Daoy (cell line): Measurements from ENCODE around the gene CDAN1. TPM values are rescaled to one million over a fixed set of nuclear protein-coding genes. Genes with fewer than 3 reads are reported as not detected.
"Not testable (repeated sequence)": the region's sequence is repeated elsewhere in the genome, so short reads cannot be mapped to it uniquely, and the experiment has no call there.

Experiments
- DNase-seq: peaks from one replicate; pipeline ENCODE4 v3.0.0-alpha.2; 2015; ENCODE audit warnings: low read depth
- total RNA-seq: library from RNA; depleted of rRNA; stranded (reverse); fragments of >200 nt; shearing (Covaris generic); gene quantifications from 2 replicates; pipeline ENCODE4 v1.2.3, GENCODE V29; 2014; rRNA removed

Gene CDAN1, protein sequence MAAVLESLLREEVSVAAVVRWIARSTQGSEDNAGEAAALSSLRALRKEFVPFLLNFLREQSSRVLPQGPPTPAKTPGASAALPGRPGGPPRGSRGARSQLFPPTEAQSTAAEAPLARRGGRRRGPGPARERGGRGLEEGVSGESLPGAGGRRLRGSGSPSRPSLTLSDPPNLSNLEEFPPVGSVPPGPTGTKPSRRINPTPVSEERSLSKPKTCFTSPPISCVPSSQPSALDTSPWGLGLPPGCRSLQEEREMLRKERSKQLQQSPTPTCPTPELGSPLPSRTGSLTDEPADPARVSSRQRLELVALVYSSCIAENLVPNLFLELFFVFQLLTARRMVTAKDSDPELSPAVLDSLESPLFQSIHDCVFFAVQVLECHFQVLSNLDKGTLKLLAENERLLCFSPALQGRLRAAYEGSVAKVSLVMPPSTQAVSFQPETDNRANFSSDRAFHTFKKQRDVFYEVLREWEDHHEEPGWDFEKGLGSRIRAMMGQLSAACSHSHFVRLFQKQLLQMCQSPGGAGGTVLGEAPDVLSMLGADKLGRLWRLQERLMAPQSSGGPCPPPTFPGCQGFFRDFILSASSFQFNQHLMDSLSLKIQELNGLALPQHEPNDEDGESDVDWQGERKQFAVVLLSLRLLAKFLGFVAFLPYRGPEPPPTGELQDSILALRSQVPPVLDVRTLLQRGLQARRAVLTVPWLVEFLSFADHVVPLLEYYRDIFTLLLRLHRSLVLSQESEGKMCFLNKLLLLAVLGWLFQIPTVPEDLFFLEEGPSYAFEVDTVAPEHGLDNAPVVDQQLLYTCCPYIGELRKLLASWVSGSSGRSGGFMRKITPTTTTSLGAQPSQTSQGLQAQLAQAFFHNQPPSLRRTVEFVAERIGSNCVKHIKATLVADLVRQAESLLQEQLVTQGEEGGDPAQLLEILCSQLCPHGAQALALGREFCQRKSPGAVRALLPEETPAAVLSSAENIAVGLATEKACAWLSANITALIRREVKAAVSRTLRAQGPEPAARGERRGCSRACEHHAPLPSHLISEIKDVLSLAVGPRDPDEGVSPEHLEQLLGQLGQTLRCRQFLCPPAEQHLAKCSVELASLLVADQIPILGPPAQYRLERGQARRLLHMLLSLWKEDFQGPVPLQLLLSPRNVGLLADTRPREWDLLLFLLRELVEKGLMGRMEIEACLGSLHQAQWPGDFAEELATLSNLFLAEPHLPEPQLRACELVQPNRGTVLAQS
- total RNA-seq: 15.3 and 17.7 TPM in 2 replicates

DNA sequence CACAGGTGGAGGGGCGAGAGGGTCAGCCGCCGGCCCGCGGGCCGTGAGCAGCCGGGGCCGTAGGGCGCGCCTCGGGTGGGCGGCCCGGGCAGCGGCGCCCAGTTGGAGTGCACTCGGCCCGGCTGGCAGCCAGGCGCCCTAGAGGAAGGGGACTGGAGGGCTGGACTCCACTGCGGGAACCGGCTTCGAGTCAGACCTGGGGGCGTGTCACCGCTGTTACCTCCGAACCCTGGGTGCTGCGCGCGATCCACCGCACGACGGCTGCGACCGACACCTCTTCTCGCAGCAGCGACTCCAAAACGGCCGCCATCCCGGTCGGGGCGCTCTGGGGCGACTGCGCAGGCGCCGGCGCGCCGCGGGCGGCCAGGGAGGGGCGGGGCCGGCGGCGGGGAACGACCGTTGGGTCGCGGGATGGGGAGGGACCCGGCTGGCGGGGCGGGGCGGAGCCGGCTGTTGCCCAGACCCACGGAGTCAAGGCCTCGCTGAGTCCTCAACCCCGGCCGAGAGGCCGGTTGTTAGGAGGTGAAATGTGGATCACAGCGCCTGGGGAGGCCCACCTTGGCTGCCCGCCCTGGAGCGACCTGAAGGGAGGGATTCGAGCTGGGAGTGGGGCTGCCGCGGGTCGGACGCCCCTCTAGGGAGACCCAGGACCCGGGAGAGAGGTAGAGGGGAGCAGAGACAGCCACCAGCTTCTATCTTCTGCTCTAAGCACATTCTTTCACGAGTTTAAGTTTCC, at the start of gene CDAN1:
TSS of gene CDAN1 (minus strand) at position 336 of the 736 bp plus-strand sequence. CDS start at position 310, 26 bp downstream.
- peak; percentile 92 for DNase-seq

DNA sequence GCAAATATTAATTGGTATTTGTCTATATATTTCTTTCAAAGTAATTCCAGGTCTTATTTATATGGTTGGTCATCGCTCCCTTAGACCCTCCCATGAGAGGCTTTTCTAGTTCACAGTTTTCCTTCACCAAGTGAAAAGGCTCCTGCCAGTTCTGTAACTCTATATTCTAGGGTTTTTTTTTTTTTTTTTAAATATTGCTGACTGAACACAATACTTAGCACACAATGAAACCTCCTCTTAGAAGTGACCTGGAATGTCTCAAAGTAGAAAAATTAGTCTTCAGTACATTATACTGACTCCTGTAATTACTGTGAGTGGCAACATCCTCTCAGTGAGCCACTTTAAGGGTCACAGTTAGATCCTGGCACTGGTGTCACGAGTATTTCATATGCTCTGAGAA, 48.6 kb upstream of the CDAN1 start:
- DNase-seq: no peak

DNA sequence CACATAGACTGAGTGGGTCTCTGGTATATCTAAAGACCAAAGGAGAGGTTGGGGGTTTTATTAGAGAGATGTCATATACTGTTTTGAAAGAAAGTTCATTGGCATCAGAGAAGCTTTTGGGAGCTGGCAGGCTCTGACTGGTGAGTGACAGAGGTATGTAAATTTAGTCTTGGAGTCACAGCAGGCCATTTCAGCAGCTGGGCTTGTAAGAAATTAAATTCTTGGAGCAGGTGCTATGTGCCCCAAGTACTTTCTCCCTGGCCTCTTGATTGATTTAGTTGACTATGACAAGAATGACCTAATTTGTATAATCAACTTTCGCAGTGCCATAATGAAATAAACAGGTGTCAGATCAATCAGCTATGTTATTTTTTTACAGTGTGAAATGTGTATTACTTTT, 47.8 kb upstream of the CDAN1 start:
- DNase-seq: no peak

DNA sequence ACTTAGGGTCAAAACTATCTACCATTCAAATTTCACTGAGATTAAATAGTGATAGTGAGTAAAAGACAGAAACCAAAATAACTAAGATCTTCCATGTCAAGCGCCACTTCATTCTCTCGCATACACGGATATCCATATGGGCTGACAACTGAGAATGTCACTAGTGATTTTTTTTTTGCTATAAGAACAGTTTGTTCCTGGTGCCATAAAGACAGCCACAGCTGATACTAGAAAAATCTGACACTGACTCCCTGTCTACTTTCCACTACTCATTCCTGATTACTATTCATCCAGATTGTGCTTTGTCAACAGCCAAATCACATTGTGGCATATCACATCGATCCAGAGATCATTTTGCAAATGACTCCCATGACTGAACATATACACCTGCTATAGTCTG, 45.8 kb upstream of the CDAN1 start:
- no peak for DNase-seq

DNA sequence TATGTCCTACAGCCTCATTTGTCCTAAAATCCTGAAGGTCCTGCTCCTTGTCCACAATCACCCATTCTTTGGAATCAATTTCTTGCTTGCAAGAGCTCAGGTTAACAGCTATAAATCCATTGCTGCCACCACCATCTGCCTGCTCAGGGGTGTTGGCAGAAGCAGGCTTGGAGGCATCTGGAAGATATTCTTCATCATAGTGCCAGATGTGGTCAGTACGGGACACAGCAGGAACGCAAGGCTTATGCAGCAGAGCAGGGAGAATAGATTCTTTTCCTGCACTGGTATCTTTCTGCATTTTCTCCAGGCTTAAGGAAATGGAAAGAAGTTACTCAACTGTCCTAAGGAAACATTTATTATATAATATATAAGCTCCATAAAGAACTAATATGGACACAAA, 38.5 kb upstream of the CDAN1 start:
- no peak for DNase-seq

DNA sequence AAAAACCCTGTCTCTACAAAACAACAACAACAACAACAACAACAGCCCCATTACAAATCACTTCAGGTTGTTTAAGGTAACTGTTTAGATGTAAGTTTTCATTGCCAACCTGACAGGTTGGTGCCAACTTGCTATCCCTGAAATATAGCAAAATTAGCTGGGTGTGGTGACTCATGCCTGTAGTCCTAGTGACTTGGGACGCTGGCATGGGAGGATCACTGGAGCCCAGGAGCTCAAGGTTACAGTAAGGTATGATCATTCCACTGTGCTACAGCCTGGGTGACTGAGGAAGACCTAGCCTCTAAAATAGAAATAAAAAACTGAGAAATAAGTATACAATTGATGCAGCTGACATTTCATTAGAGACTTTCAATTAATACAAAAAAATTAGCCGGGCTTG, 36.0 kb upstream of the CDAN1 start:
- DNase-seq: no peak

DNA sequence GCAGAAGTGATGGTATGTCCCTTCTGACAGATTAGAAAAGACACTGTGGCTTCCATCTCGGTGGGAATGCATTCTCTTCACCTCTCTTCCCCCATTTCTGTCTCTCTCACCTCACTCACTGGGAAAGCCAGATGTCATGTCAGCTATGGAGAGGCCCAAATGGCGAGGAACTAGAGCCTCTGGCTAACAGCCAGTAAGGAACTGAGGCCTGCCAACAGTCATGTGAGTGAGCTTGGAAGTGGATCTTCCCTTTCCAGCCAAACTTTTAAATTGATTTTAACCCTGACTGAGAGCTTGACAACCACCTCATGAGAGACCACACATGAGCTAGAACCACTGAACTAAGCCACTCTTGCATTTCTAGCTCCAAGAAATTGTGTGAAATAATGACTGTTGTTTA, 35.2 kb upstream of the CDAN1 start:
- no peak for DNase-seq

DNA sequence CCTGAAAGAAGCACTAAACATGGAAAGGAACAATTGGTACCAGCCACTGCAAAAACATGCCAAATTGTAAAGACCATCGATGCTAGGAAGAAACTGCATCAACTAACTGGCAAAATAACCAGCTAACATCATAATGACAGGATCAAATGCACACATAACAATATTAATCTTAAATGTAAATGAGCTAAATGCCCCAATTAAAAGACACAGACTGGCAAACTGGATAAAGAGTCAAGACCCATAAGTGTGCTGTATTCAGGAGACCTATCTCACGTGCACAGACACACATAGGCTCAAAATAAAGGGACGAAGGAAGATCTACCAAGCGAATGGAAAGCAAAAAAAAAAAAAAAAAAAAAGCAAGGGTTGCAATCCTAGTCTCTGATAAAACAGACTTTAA, 29.2 kb upstream of the CDAN1 start:
- DNase-seq: not testable (repeated sequence)

DNA sequence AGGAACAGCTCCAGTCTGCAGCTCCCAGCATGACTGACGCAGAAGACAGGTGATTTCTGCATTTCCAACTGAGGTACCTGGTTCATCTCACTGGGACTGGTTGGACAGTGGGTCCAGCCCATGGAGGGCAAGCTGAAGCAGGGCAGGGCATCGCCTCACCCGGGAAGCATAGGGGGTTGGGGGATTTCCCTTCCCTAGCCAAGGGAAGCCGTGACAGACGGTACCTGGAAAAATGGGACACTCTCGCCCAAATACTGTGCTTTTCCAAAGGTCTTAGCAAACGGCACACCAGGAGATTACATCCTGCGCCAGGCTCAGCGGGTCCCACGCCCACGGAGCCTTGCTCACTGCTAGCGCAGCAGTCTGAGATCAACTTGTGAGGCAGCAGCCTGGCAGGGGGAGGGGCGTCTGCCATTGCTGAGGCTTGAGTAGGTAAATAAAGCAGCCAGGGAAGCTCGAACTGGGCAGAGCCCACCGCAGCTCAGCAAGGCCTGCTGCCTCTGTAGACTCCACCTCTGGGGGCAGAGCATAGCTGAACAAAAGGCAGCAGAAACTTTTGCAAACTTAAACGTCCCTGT, 27.3 kb upstream of the CDAN1 start:
- DNase-seq: not testable (repeated sequence)

DNA sequence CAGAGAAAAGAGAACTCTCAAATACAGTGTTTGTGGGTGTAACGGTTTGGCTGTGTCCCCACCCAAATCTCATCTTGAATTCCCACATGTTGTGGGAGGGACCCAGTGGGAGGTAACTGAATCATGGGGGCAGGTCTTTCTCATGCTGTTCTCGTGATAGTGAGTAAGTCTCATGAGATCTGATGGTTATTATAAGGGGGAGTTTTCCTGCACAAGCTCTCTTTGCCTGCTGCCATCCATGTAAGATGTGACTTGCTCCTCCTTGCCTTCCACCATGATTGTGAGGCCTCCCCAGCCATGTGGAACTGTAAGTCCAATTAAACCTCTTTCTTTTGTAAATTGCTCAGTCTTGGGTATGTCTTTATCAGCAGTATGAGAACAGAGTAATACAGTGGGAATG, 24.9 kb upstream of the CDAN1 start:
- DNase-seq: not testable (repeated sequence)

DNA sequence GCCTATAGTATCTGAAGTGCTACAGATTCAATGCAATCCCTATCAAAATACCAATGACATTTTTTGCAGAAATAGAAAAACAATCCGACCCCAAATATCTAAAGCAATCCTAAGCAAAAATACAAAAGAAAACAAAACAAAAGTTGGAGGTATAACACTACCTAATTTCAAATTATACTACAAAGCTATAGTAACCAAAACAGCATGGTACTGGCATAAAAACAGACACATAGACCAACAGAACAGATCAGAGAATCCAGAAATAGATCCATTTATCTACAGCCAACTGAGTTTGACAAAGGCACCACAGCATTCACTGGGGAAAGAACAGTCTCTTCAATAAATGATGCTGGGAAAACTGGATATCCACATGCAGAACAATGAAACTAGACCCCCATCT, 23.8 kb upstream of the CDAN1 start:
- no peak for DNase-seq

DNA sequence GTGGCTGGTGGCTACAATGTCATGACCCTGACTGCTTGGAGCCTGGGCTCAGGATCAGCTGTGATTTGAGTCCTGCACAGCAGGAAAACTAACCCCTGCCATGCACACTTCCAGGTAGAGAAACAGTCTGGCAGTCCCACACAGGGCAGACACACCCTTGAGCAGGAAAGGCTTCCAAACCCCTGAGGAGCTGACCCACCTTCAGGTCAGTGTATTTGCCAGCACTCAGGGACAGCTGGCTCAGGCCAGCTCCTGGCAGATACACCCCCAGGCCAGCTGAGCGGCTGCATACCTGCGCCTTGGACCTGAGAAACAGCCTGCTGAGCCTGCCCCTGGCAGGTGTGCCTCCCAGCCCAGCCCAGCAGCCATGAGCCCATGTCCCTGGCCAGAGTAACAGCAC, 22.2 kb upstream of the CDAN1 start:
- DNase-seq: no peak

DNA sequence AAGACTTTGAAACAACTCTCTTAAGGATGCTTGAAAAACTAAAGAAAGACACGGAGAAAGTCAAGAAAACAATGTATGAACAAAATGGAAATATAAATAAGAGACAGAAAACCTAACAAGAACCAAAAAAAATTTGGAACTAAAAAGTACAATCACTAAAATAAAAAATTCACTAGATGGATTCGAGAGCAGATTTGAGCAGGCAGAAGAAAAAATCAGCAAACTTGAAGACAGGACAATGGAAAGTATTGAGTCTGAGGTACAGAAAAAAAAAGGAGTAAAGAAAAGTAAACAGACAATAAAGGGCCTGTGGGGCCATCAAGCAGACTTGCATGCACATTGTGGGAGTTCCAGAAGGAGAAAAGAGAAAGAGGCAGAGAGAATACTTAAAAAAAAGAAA, 13.4 kb upstream of the CDAN1 start:
- no peak for DNase-seq

DNA sequence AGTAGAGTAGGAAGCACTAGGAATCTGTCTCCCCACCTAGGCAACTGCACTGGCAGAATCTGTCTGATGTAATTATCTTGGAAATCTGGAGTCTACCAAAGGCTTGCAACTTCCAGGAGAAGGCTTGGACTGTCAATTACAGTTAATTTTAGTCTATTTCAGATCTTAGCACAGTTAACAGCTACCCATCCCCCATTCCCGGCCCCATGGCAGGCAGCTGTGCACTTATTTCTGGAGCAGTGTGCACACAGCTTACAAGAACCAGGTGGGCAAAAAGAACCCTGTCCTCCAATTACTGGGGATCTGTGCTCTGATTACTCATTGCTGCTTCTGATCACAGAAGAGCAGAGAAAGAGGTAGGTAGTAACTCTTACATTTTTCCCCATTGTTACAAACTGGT, 12.3 kb upstream of the CDAN1 start:
- no peak for DNase-seq

DNA sequence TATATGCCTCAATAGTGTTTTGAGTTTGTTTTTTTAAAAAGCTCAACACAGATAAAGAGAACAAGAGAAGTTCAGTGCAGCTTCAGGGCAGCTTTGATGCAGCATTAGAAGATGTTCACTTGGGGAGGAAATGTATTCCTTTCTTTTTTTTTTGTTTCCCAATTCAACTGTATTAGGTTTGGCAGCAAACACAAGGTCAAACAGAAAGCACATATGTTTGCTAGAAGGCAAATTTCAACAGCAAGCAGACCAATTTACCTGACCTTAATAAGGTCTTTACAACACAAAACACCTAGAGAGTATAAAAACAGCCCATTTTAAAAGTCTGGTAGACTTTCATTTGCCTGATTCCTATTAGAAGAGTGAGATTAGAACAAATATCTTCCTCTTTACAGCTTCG, 7.3 kb upstream of the CDAN1 start:
- DNase-seq: no peak

DNA sequence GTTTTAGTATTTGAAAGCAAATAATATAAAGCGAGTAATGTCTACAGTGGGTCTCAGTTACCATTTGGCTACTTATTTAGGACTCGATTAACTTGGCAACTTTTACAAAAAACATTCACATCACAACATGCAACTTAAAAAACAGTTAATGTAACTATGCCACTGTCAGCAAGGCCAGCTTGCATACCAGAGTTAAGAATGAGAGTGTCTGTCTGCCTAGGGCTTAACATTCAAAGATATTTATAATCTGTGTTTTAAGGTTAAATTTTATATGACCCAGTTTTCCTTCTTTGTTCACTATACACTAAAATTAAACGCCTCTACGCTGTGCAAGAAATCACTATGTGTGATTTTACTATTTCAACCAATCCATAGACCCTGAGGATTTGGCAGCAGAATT, 5.2 kb upstream of the CDAN1 start:
- DNase-seq: no peak

DNA sequence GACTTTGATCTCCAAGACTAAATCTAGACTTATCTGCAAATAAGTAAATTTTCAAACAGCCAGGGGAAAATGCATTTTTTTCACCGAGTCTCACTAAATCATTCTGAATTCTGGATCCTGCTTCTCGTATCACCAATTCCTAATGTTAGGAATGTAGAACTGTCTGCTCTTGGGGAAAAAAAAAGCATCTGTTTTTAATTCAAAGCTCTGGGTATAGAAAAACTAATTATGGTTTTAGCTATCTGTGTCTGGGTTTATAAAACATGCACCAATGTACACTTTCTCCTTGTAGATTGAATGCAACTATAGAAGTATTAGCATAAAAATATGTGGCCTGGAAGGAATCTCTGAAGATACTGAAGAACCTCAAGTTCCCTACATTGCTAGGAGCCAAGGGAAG, 4.8 kb upstream of the CDAN1 start:
- no peak for DNase-seq

DNA sequence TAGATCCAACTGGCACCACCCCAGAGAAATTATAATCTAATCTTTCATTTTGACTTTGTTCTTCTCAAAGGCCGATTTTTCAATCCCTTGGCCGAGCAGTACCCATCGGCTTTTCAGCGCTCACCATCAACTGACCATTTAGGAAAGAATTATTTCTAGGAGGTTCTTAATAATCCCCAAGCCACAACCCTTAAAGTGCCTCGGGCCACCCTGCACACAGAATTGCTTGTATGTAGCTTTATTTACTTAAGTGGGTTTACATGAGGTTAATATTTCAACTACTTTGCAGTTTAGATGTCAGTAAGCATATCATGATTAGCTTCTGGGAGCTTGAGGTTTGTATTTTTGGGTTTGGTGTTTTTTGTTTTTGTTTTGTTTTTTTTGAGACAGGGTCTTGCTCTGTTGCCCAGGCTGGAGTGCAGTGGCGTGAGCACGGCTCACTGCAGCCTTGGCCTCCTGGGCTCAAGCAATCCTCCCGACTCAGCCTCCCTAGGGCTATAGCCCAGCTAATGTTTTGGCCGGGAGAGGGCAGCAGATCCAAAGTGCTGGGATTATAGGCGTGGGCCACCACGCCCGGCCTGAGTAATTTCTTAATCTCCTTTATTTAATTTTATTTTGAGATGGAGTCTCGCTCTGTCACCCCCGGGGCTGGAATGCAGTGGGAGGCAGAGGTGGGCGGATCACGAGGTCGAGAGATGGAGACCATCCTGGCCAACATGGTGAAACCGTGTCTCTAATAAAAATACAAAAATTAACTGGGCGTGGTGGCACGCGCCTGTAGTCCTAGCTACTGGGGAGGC, 801 bp upstream of the CDAN1 start:
- peak; percentile 40 for DNase-seq

DNA sequence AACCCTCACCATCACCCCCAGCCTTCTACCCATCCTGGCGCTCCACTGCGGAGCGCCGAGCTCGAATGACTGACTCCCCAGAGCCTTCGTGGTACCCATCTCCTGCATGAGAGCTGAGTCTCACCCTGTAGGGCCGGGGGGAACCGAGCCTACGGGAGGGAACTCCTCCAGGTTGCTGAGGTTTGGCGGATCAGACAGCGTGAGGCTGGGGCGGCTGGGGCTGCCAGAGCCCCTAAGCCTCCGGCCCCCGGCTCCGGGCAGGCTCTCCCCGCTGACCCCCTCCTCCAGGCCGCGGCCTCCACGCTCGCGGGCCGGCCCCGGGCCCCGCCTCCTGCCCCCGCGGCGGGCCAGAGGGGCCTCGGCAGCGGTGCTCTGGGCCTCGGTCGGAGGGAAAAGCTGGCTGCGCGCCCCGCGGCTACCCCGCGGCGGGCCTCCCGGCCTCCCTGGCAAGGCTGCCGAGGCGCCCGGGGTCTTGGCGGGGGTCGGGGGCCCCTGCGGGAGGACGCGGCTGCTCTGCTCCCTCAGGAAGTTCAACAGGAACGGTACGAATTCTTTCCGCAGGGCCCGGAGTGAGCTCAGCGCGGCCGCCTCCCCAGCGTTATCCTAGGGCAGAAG, 643 bp downstream of the CDAN1 start:
- no peak for DNase-seq
